Spleen (tissue), 7 donors: Measurements from ENCODE around the gene C10orf143.

Experiments
- CTCF ChIP-seq, 11 experiments: fragments of 200-600 bp in 7 of 11; fragments of 450-650 bp in 4 of 11; sonication (generic) in 4 of 11; IDR thresholded peaks in 8 of 11; conservative IDR thresholded peaks in 3 of 11; 1 replicate in 7 of 11; 2 replicates in 4 of 11; pipeline versions ENCODE4 v1.4.0 to v1.8.0; 2016 to 2021; ENCODE audit warnings: antibody characterized with exemption in 11 of 11, inconsistent platforms in 4 of 11, mild to moderate bottlenecking in 1 of 11
- POLR2A ChIP-seq, 3 donors: fragments of 450-650 bp; IDR thresholded peaks; one replicate each; pipeline ENCODE4 v1.5.1; 2017; ENCODE audit warnings: antibody characterized with exemption in 3 of 3, mild to moderate bottlenecking in 1 of 3
- donor health status: DM: no; HTN: no; CAD: no; lungs with moderate emphysema.
- donor health status: DM: no; HTN: no; CAD: no.
- donor health status: DM: no; HTN: no; CAD: no.

GRCh38 chr10:130043491-130043890 is 67.1 kb downstream of the C10orf143 start:
- TF ChIP-seq CTCF (IDR thresholded peaks at IDR 0.05 in 8 of 11, conservative IDR thresholded peaks at IDR 0.05 in 3 of 11) (no peak), POLR2A (IDR thresholded peaks at IDR 0.05) (no peak)
